G401 (cell line): ENCODE data around the gene CDC42BPB. TPM values are rescaled to one million over a fixed set of nuclear protein-coding genes. Genes with fewer than 3 reads are reported as not detected.

Source experiments
- DNase-seq: peaks from one replicate; pipeline ENCODE4 v3.0.0-alpha.2; 2015; ENCODE audit warnings: low spot score
- in situ Hi-C: cut with HindIII; loops from 2 replicates; pipeline ENCODE4 v1.10.0; 2016; ENCODE audit warnings: low sequenced_read_pairs, mixed read lengths
- total RNA-seq: library from RNA; depleted of rRNA; stranded (reverse); fragments of >200 nt; shearing (Covaris generic); gene quantifications from 2 replicates; pipeline ENCODE4 v1.2.3, GENCODE V29; 2014

Gene CDC42BPB
- total RNA-seq, 1 experiment from 2014 or later, result 17.0 TPM

- in situ Hi-C loops, result no loop called here
Observed at GRCh38 chr14:102958461-102958860, 98.9 kb downstream of the CDC42BPB start.

GRCh38 chr14:102957222-102957621 is 100.1 kb downstream of the CDC42BPB start:
- in situ Hi-C loops, result no loop called here
- no peak for DNase-seq

More at GRCh38 chr14:102958461-102958860, 98.9 kb downstream of the CDC42BPB start:
- no peak for DNase-seq

GRCh38 chr14:102955636-102956408 is 101.5 kb downstream of the CDC42BPB start:
- in situ Hi-C loops, result no loop called here
- DNase-seq, result no peak

- in situ Hi-C loops, result no loop called here
- no peak for DNase-seq
Observed at GRCh38 chr14:102954081-102954789, 103.1 kb downstream of the CDC42BPB start.

GRCh38 chr14:102953100-102953499 is 104.2 kb downstream of the CDC42BPB start:
- no peak for DNase-seq
- in situ Hi-C loops, result no loop called here

DNA sequence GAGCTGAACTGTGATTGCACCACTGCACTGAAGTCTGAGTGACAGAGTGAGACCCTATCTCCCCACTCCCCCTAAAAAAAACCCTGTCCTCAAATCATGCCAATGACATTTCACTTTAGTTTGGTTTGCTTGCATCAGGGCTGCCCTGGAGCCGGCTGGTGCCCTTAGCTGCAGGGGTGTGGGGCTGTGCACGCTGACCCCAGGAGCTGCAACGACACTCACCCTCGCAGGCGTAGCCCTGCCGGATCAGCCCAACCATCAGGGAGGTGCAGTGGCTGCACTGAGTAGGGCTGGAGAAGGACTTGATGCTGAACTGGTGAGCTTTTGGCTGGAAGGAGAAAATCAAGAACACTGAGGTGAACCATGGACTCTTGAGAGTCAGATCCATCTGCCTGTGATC is 105.1 kb downstream of the CDC42BPB start:
- in situ Hi-C loops, result no loop called here

DNA sequence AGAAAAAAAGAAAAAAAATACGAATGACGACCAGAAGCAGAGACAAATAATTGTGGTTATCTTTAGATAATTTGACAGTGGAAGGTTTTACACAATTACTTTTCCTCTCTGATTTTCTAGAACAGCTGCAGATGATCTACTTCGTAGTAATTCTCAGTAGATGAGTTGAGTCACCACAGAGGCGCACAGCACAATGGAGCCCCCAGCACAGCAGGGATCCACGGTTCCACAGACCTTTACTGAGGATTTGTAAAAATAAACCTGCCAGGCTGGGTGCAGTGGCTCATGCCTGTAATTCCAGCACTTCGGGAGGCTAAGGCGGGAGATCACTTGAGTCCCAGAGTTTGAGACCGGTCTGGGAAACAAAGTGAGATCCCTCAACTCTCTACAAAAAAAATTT is 105.5 kb downstream of the CDC42BPB start:
- in situ Hi-C loops, result no loop called here

More for the DNA sequence above, 105.1 kb downstream of the CDC42BPB start:
- no peak for DNase-seq

GRCh38 chr14:102951034-102951433 is 106.3 kb downstream of the CDC42BPB start:
- no peak for DNase-seq
- in situ Hi-C loops, result no loop called here

More for the DNA sequence above, 105.5 kb downstream of the CDC42BPB start:
- DNase-seq, result no peak

GRCh38 chr14:102949801-102950451 is 107.4 kb downstream of the CDC42BPB start:
- DNase-seq, result peak; percentile 68
- in situ Hi-C loops, result no loop called here

DNA sequence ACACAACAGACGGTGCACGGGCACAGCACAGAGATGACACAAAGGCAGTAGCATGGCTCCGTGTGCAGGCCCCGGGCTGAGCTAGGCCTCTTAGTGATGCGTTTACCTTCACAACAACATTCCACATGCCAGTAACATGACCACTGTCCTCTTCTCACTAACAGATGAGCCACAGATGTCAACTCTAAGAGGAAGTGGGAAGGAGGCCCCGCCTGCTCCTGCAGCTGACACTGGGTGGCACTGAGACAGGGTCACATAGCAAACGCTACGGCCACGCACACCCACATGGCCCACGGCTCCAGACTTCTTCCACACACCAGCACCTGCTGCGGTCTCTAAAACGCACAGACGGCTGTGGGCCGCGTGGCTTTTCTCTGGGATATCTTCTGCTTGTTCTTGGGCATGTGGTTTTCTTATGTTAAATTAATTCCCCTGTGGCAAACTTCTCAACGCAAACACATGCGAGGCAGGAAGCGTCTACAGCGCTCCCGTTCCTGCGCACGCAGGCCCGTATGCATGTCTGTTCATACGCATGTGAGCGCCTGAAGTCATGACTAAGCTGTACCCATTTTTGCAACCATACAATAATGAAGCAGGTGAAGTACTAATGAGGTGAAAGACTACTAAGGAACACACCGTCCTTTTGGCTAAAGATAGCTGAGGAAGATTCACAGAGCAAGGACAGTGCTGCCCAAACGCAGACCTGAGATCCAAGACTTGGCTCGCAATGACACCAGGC is 108.1 kb downstream of the CDC42BPB start:
- in situ Hi-C loops, result no loop called here
- no peak for DNase-seq

GRCh38 chr14:102948698-102949061 is 108.7 kb downstream of the CDC42BPB start:
- in situ Hi-C loops, result no loop called here
- DNase-seq, result no peak

DNA sequence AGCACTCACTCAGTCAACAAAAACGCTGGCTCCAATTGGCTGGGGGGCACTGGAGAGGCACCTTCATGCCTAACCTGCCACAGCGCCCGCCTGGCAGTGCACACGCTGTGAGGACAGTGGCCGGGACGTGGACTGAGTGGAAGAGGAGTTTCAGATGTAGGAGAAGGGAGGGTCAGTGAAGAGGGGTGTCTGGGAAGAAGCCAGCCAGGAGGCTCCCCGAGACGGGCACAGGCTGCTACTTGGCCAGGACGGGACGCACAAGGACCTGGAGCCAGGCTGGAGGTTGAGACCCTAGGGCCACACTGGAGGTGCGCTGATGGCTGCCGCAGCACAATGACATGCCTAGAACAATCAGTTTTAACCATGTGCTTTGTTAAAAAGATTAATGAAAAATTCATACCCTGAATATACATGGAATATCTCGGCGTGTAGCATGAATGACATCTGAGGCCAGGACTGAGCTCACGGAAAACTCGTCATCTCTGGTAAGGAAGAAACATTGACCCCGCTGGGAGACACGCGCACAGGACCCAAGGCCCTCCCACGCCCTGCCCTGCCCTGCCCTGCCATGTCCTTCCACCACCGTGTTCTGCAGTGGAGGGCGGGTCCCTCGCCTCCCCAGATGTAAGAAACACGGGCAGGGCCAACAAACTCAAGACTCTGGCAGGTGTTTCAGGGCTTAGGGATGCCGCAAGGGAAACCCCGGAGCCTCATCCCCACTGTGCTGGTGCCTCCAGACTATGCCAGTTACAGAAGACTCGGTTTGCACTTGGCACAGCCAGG is 109.8 kb downstream of the CDC42BPB start:
- in situ Hi-C loops, result no loop called here
- DNase-seq, result no peak

GRCh38 chr14:102945346-102946130 is 111.8 kb downstream of the CDC42BPB start:
- no peak for DNase-seq
- in situ Hi-C loops, result no loop called here

GRCh38 chr14:102944448-102945330 is 112.7 kb downstream of the CDC42BPB start:
- in situ Hi-C loops, result no loop called here
- no peak for DNase-seq

GRCh38 chr14:102943979-102944378 is 113.4 kb downstream of the CDC42BPB start:
- DNase-seq, result no peak
- in situ Hi-C loops, result no loop called here

DNA sequence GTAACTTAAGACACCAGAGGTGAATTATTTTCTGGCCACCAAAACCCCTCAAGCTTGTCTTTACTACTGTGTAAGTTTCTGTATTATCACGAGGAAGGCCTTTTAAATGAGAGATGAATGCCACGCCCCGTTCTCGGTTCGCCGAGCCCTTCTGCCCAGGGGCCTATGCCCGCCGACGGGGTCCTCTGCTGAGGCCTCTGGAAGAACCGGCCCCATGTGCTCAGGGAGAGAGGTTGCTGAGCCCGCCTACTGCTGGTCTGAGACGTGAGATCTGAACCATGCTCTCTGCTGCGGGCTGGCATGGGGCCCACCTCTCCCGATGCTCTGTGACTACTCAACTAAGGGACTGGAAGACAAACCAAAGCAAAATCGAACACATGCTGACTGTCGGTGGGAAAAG is 113.9 kb downstream of the CDC42BPB start:
- no peak for DNase-seq
- in situ Hi-C loops, result no loop called here

- in situ Hi-C loops, result no loop called here
- no peak for DNase-seq
Observed at GRCh38 chr14:102942069-102942468, 115.3 kb downstream of the CDC42BPB start.
